ENCODE data around the gene TBC1D23. TPM values are rescaled to one million over a fixed set of nuclear protein-coding genes. Genes with fewer than 3 reads are reported as not detected.

TBC1D23 gene
- total and polyA plus RNA-seq, 2 of the 13 experiments (the other 11 are each of a cell fraction or from before 2014, with no cell fraction given), result 28.7 to 35.4 TPM

- no peak for TF ChIP-seq ZBTB7B (CRISPR knock-in tag; IDR thresholded peaks at IDR 0.05)
- peak; percentile 50; the same call in 1 of the 2 replicates for TF ChIP-seq DR1 (CRISPR knock-in tag; IDR thresholded peaks at IDR 0.05)
- TF ChIP-seq KMT2B (CRISPR knock-in tag; IDR thresholded peaks at IDR 0.05), result peak; percentile 83
- TF ChIP-seq ZHX2 (IDR thresholded peaks at IDR 0.05; ENCODE audit: low read depth), result no peak
- TF ChIP-seq ZHX2 (CRISPR knock-in tag; IDR thresholded peaks at IDR 0.05; ENCODE audit: borderline replicate concordance), result no peak; the same call in 1 of the 2 replicates
- no peak; the same call in 1 of the 2 replicates for TF ChIP-seq ELF1 (CRISPR knock-in tag; IDR thresholded peaks at IDR 0.05)
- no peak for TF ChIP-seq ZNF138 (CRISPR knock-in tag; IDR thresholded peaks at IDR 0.05; ENCODE audit: low read depth)
- no peak; the same call in 1 of the 2 replicates for TF ChIP-seq PRDM15 (CRISPR knock-in tag; IDR thresholded peaks at IDR 0.05)
- TF ChIP-seq SNAPC2 (CRISPR knock-in tag; IDR thresholded peaks at IDR 0.05), result no peak
- peak; percentile 49 for TF ChIP-seq ZNF704 (CRISPR knock-in tag; IDR thresholded peaks at IDR 0.05; ENCODE audit: borderline replicate concordance)
- TF ChIP-seq FOXP1 (IDR thresholded peaks at IDR 0.05), result no peak
- 0 out of 2 replicates have a peak, but pooled peaks have one; percentile 20 for TF ChIP-seq FOXP1 (CRISPR knock-in tag; IDR thresholded peaks at IDR 0.05)
- no peak for TF ChIP-seq HOXD1 (CRISPR knock-in tag; IDR thresholded peaks at IDR 0.05)
- no peak for TF ChIP-seq ZBTB42 (CRISPR knock-in tag; IDR thresholded peaks at IDR 0.05)
- TF ChIP-seq AGO2 (optimal IDR thresholded peaks at IDR 0.05; ENCODE audit: low read depth, low read length), result peak; percentile 74
- TF ChIP-seq FUBP1 (CRISPR knock-in tag; IDR thresholded peaks at IDR 0.05; ENCODE audit: borderline replicate concordance), result no peak
- TF ChIP-seq ZNF430 (CRISPR knock-in tag; IDR thresholded peaks at IDR 0.05), result peak; percentile 59; the same call in 1 of the 2 replicates
Observed at GRCh38 chr3:100334488-100335351, 73.9 kb downstream of the TBC1D23 start, which contains the start of gene NIT2 (continued).

Measured in HepG2 (cell line).